PC-3 (cell line): ENCODE results near the gene CEP19. TPM values are rescaled to one million over a fixed set of nuclear protein-coding genes. Genes with fewer than 3 reads are reported as not detected.

Experiments
- ATAC-seq: fragments of 200-7000 bp; cut with Tn5 transposase; 2 replicates; pipeline ENCODE4 v1.9.1; 2020; ENCODE audit warnings: mild to moderate bottlenecking, moderate library complexity
- BruUV-seq: library from RNA; stranded (reverse); fragments of 400-500 nt; replicated peaks from 2 replicates; lab custom pipeline; 2021; lab: Mats Ljungman, UMichigan
- CTCF ChIA-PET: fragments of 300-600 bp; sonication (Branson Sonifier 250); formaldehyde crosslinking; loops from one replicate; lab custom pipeline; 2022; ENCODE audit warnings: antibody characterized with exemption; lab: Charles Lee
- POLR2A ChIA-PET: fragments of 300-600 bp; sonication (Branson Sonifier 250); formaldehyde crosslinking; loops from one replicate; lab custom pipeline; 2022; ENCODE audit warnings: antibody characterized with exemption; ENCODE audit not compliant: unreplicated experiment; lab: Charles Lee
- DNase-seq: peaks from one replicate; pipeline ENCODE4 v3.0.0-alpha.2; 2015
- H2AFZ ChIP-seq: fragments of 300-600 bp; sonication (generic); 2 replicates; pipeline ENCODE4 v1.6.0; 2016; ENCODE audit warnings: antibody characterized with exemption, low read length
- H3F3A ChIP-seq: fragments of 300-600 bp; sonication (generic); one replicate; pipeline ENCODE4 v1.6.0; 2017; ENCODE audit warnings: antibody characterized with exemption, low read length, control low read depth, mild to moderate bottlenecking; ENCODE audit not compliant: unreplicated experiment
- H3K27ac ChIP-seq: fragments of 300-600 bp; sonication (generic); 2 replicates; pipeline ENCODE4 v1.5.1; 2016; ENCODE audit warnings: mild to moderate bottlenecking, low read length
- H3K27me3 ChIP-seq: fragments of 300-600 bp; sonication (generic); 2 replicates; pipeline ENCODE4 v1.6.1; 2016; ENCODE audit warnings: low read length, mixed read lengths
- H3K36me3 ChIP-seq: fragments of 300-600 bp; sonication (generic); 2 replicates; pipeline ENCODE4 v1.6.1; 2016; ENCODE audit warnings: low read depth, mixed run types, low read length, mixed read lengths
- H3K4me1 ChIP-seq: fragments of 300-600 bp; sonication (generic); 2 replicates; pipeline ENCODE4 v1.5.1; 2016; ENCODE audit warnings: low read length; ENCODE audit not compliant: insufficient read depth
- H3K4me2 ChIP-seq: fragments of 300-600 bp; sonication (generic); 2 replicates; pipeline ENCODE4 v1.6.0; 2016; ENCODE audit warnings: low read length
- H3K4me3 ChIP-seq: fragments of 300-600 bp; sonication (generic); 2 replicates; pipeline ENCODE4 v1.5.1; 2016; ENCODE audit warnings: mild to moderate bottlenecking, low read length, mixed read lengths
- H3K79me2 ChIP-seq: fragments of 300-600 bp; sonication (generic); 2 replicates; pipeline ENCODE4 v1.6.1; 2017; ENCODE audit warnings: low read length, mixed read lengths
- H3K9ac ChIP-seq: fragments of 300-600 bp; sonication (generic); 2 replicates; pipeline ENCODE4 v1.6.0; 2016; ENCODE audit warnings: mild to moderate bottlenecking, low read length
- H3K9me2 ChIP-seq: fragments of 300-600 bp; sonication (generic); replicated peaks from 2 replicates; pipeline ENCODE4 v1.6.1; 2016; ENCODE audit warnings: mixed run types, low read length, mixed read lengths
- H3K9me3 ChIP-seq: fragments of 300-600 bp; sonication (generic); 2 replicates; pipeline ENCODE4 v1.6.1; 2016; ENCODE audit warnings: low read length, mixed read lengths
- H4K20me1 ChIP-seq: fragments of 300-600 bp; sonication (generic); 2 replicates; pipeline ENCODE4 v1.6.1; 2016; ENCODE audit warnings: low read length, mixed read lengths
- EZH2 ChIP-seq: fragments of 300-600 bp; sonication (generic); IDR thresholded peaks from one replicate; pipeline ENCODE4 v1.6.1; 2017; ENCODE audit warnings: antibody characterized with exemption, mild to moderate bottlenecking, low read length; ENCODE audit not compliant: unreplicated experiment
- EZH2phosphoT487 ChIP-seq: fragments of 300-600 bp; sonication (generic); IDR thresholded peaks from 2 replicates; pipeline ENCODE4 v1.6.1; 2018; ENCODE audit warnings: mild to moderate bottlenecking, antibody characterized with exemption, low read length, borderline replicate concordance
- intact Hi-C: fragments of 100-400 bp; cut with micrococcal nuclease; formaldehyde crosslinking; loops from 2 replicates; pipeline ENCODE4 v1.9.0; 2023
- total RNA-seq: library from RNA; depleted of rRNA; stranded (reverse); fragments of >200 nt; gene quantifications from 2 replicates; pipeline ENCODE4 v1.2.3, GENCODE V29; 2014
- TF ChIP-seq, protein P1 (sequence below): fragments of 300-600 bp; sonication (generic); conservative IDR thresholded peaks from 2 replicates; pipeline ENCODE4 v1.5.1; 2017; ENCODE audit warnings: antibody characterized with exemption, low read depth, mild to moderate bottlenecking, low read length

The CEP19 gene
- total RNA-seq, 1 experiment from 2014 or later = 2.6 TPM

DNA sequence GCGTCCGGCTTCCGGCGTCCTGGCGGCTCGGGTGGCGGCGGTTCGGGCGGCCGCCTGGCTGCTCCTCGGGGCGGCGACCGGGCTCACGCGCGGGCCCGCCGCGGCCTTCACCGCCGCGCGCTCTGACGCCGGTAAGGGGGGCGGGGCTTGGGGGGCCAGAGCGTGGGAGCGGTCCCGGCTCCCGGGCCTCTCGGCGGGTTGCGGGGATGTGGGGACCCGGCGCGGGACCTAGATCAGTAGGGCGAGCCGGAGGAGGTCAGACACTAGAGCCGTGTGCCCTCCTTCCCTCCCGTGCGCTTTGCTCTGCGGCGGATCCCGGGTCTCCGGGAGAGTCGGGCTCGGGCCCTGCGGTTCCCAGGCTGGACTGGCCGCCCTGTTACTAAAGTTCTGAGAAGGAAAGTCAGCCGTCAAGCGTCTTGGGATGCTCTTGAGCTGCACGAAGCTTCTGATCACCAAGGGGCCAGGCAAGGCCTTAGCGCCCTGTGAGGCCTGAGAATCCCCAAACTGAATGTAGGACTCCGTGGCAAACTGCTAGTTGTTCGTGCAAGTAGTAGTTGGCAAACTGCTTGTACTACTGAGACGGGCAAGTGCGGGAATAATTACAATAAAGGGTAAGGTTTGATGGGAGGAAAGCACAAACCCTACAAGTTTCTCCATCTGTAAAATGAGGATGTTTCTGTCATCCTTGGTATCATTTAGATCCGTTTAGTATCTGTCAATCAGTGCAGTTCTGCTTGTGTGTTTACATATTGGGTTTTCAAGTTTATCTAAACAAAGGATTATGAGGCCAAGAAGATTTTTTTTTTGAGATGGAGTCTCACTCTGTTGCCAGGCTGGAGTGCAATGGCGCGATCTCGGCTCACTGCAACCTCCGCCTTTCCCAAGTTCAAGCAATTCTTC is 714 bp upstream of the CEP19 start:
- POLR2A ChIA-PET = interaction anchor here (0.7 to 1.6 kb wide), 4 partner anchors 27 to 199 kb away, joined by 3 to 13 read pairs (median 6); partner anchors contain the start of genes PAK2 and SENP5
- H3K36me3 ChIP-seq = no peaks in the 10 kb centered on the region
- DNase-seq = no peak

DNA sequence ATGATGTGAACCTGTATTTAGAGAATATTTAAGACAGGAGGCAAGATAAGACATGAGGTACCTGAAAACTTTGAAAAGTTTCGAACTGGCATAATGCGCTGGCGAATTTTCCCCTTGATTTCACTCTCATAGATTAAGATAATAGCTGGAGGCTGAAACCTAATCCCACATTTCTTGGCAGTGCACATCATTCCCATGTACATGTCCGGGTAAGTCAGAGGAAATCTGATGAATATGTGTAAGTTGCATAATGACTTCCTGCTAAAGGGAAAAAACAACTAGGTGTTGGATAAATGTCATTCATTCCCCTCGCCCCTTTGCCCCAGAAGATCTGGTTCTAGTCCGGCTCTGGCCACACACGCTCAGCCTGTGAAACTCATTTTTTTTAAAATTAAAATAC is 3.6 kb downstream of the CEP19 start:
- Histone ChIP-seq H3F3A (no peaks in the 10 kb centered on the region), H3K27me3 (no peaks in the 10 kb centered on the region), H3K4me1 (peaks cover 16% of the 10 kb centered on the region), H3K79me2 (peaks cover 7% of the 10 kb centered on the region), H3K9ac (no peak overlapping the region), H4K20me1 (no peaks in the 10 kb centered on the region), H2AFZ (no peak overlapping the region), H3K4me2 (no peak overlapping the region), H3K36me3 (no peaks in the 10 kb centered on the region), H3K27ac (no peak overlapping the region), H3K9me2 (no peaks in the 10 kb centered on the region), H3K9me3 (no peaks in the 10 kb centered on the region), H3K4me3 (no peak overlapping the region)
- no TSS peak for BruUV-seq
- TF ChIP-seq, protein P1, sequence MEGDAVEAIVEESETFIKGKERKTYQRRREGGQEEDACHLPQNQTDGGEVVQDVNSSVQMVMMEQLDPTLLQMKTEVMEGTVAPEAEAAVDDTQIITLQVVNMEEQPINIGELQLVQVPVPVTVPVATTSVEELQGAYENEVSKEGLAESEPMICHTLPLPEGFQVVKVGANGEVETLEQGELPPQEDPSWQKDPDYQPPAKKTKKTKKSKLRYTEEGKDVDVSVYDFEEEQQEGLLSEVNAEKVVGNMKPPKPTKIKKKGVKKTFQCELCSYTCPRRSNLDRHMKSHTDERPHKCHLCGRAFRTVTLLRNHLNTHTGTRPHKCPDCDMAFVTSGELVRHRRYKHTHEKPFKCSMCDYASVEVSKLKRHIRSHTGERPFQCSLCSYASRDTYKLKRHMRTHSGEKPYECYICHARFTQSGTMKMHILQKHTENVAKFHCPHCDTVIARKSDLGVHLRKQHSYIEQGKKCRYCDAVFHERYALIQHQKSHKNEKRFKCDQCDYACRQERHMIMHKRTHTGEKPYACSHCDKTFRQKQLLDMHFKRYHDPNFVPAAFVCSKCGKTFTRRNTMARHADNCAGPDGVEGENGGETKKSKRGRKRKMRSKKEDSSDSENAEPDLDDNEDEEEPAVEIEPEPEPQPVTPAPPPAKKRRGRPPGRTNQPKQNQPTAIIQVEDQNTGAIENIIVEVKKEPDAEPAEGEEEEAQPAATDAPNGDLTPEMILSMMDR = no peak
- no peak for TF ChIP-seq EZH2phosphoT487
- TF ChIP-seq EZH2 = no peak
- DNase-seq = peak; percentile 46
- intact Hi-C loops = no loop called here
- POLR2A ChIA-PET = no interaction called here
- no peak for ATAC-seq
- CTCF ChIA-PET = no interaction called here

More for the DNA sequence above, 714 bp upstream of the CEP19 start:
- H3K79me2 ChIP-seq = peaks cover 15% of the 10 kb centered on the region
- peak overlapping the region; percentile 87 for H3K4me2 ChIP-seq
- CTCF ChIA-PET = no interaction called here
- H3K27ac ChIP-seq = peak overlapping the region; percentile 47
- TSS peak; percentile 90 for BruUV-seq
- H3K9me3 ChIP-seq = no peaks in the 10 kb centered on the region
- peaks cover 18% of the 10 kb centered on the region for H3K4me1 ChIP-seq
- no peak for TF ChIP-seq EZH2
- TF ChIP-seq, protein P1 = no peak
- no peak for TF ChIP-seq EZH2phosphoT487
- intact Hi-C loops = loop anchor here (1.0 kb wide), 1 partner anchor 29 kb away; no protein-coding TSS in a partner anchor
- no peaks in the 10 kb centered on the region for H3K27me3 ChIP-seq
- no peaks in the 10 kb centered on the region for H3K9me2 ChIP-seq
- ATAC-seq = peak; percentile 69
- peak overlapping the region; percentile 80 for H3K9ac ChIP-seq
- no peaks in the 10 kb centered on the region for H4K20me1 ChIP-seq
- H3F3A ChIP-seq = no peaks in the 10 kb centered on the region
- H2AFZ ChIP-seq = peak overlapping the region; percentile 91
- peak overlapping the region; percentile 95 for H3K4me3 ChIP-seq

DNA sequence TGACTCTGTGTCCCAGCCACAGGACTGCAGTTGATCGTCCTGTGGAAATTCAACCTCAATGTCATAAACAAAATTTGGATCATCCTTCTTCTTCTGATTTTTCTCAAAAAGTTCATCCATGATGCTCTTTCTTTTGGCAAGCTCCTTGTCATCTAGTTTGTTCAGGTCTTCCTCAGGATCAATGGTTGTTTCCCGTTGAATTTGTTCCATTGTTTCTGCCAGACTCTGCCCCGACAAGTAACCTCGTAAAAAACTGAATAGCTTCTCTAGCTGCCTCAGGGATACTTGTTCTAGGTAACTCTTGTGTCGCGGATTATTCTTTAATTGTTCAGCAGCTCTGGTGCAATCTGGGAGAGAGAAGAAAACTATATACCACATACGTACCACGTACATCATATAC is 4.5 kb downstream of the CEP19 start:
- H3K9me3 ChIP-seq = no peaks in the 10 kb centered on the region
- no peak overlapping the region for H3K4me3 ChIP-seq
- no peaks in the 10 kb centered on the region for H3K79me2 ChIP-seq
- ChIA-PET POLR2A (no interaction called here), CTCF (no interaction called here)
- H3K36me3 ChIP-seq = no peaks in the 10 kb centered on the region
- intact Hi-C loops = no loop called here
- no peak for ATAC-seq
- H3K9me2 ChIP-seq = no peaks in the 10 kb centered on the region
- no peak overlapping the region for H3K9ac ChIP-seq
- no peak overlapping the region for H2AFZ ChIP-seq
- H3K4me1 ChIP-seq = peaks cover 16% of the 10 kb centered on the region
- no peak overlapping the region for H3K27ac ChIP-seq
- H4K20me1 ChIP-seq = no peaks in the 10 kb centered on the region
- no TSS peak for BruUV-seq
- no peaks in the 10 kb centered on the region for H3K27me3 ChIP-seq
- H3K4me2 ChIP-seq = no peak overlapping the region
- TF ChIP-seq, protein P1 = no peak
- no peak for TF ChIP-seq EZH2phosphoT487
- no peak for TF ChIP-seq EZH2
- no peak for DNase-seq
- H3F3A ChIP-seq = no peaks in the 10 kb centered on the region
